Liver (tissue), 9 donors: ENCODE data around the gene CLEC16A. TPM values are rescaled to one million over a fixed set of nuclear protein-coding genes. Genes with fewer than 3 reads are reported as not detected.

ENCODE experiments used
- DNase-seq: peaks from one replicate; pipeline ENCODE4 v3.0.0-alpha.2; 2017; ENCODE audit warnings: low spot score
- H3K27ac ChIP-seq, 2 donors: one replicate each; pipeline ENCODE4 v1.7.0; 2013; ENCODE audit warnings: inconsistent platforms in 2 of 2, low read length in 2 of 2, control low read depth in 1 of 2, low read depth in 1 of 2, mild to moderate bottlenecking in 1 of 2
- H3K27me3 ChIP-seq, 4 donors: one replicate each; pipeline versions ENCODE4 v1.6.1 to v1.7.0; 2013; ENCODE audit warnings: low read length in 3 of 4, inconsistent platforms in 1 of 4, mild to moderate bottlenecking in 1 of 4, moderate library complexity in 1 of 4; ENCODE audit not compliant: control insufficient read depth in 4 of 4, insufficient read depth in 4 of 4
- H3K36me3 ChIP-seq, 4 donors: one replicate each; pipeline versions ENCODE4 v1.6.1 to v1.7.0; 2013; ENCODE audit warnings: low read length in 3 of 4, mild to moderate bottlenecking in 3 of 4, low read depth in 1 of 4, moderate library complexity in 1 of 4; ENCODE audit not compliant: control insufficient read depth in 4 of 4, insufficient read depth in 3 of 4
- H3K4me1 ChIP-seq, 4 donors: one replicate each; pipeline versions ENCODE4 v1.6.1 to v1.7.0; 2013; ENCODE audit warnings: low read length in 3 of 4, mild to moderate bottlenecking in 3 of 4, moderate library complexity in 1 of 4; ENCODE audit not compliant: control insufficient read depth in 4 of 4, insufficient read depth in 4 of 4
- H3K4me3 ChIP-seq, 3 donors: one replicate each; pipeline versions ENCODE4 v1.6.1 to v1.7.0; 2013; ENCODE audit warnings: low read length in 3 of 3, control low read depth in 1 of 3, low read depth in 1 of 3, mild to moderate bottlenecking in 1 of 3
- H3K9ac ChIP-seq, 2 donors: one replicate each; pipeline ENCODE4 v1.7.0; 2013; ENCODE audit warnings: low read length in 2 of 2, mild to moderate bottlenecking in 2 of 2, moderate library complexity in 2 of 2, control low read depth in 1 of 2, low read depth in 1 of 2
- H3K9me3 ChIP-seq, 4 donors: one replicate each; pipeline versions ENCODE4 v1.6.1 to v1.7.0; 2013; ENCODE audit warnings: low read length in 3 of 4; ENCODE audit not compliant: control insufficient read depth in 4 of 4
- ATF3 ChIP-seq: IDR thresholded peaks from 2 replicates; pipeline ENCODE4 v1.6.1; 2016; ENCODE audit warnings: antibody characterized with exemption
- CTCF ChIP-seq: fragments of 150-350 bp; IDR thresholded peaks from 2 replicates; pipeline ENCODE4 v1.5.1; 2017; ENCODE audit warnings: improper control_type of control experiment, low read depth, low read length; ENCODE audit not compliant: missing input control
- EGR1 ChIP-seq, 2 donors: IDR thresholded peaks; 2 replicates each; pipeline ENCODE4 v1.6.1; 2016 to 2018; ENCODE audit warnings: antibody characterized with exemption in 2 of 2, low read depth in 2 of 2
- FOXA1 ChIP-seq: IDR thresholded peaks from 2 replicates; pipeline ENCODE4 v1.6.1; 2016; ENCODE audit warnings: antibody characterized with exemption
- FOXA2 ChIP-seq: IDR thresholded peaks from 2 replicates; pipeline ENCODE4 v1.6.1; 2016; ENCODE audit warnings: antibody characterized with exemption
- GABPA ChIP-seq, 2 donors: IDR thresholded peaks in 1 of 2; conservative IDR thresholded peaks in 1 of 2; 2 replicates each; pipeline ENCODE4 v1.6.1; 2016; ENCODE audit warnings: antibody characterized with exemption in 2 of 2, mild to moderate bottlenecking in 1 of 2, moderate library complexity in 1 of 2
- HNF4A ChIP-seq, 2 donors: conservative IDR thresholded peaks; 2 replicates each; pipeline ENCODE4 v1.6.1; 2016; ENCODE audit warnings: antibody characterized with exemption in 2 of 2, mild to moderate bottlenecking in 2 of 2
- HNF4G ChIP-seq: IDR thresholded peaks from 2 replicates; pipeline ENCODE4 v1.6.1; 2016; ENCODE audit warnings: antibody characterized with exemption
- JUND ChIP-seq, 2 donors: IDR thresholded peaks; 2 replicates each; pipeline ENCODE4 v1.6.1; 2016; ENCODE audit warnings: antibody characterized with exemption in 2 of 2
- MAX ChIP-seq: IDR thresholded peaks from 2 replicates; pipeline ENCODE4 v1.6.1; 2016; ENCODE audit warnings: antibody characterized with exemption
- NR2F2 ChIP-seq: IDR thresholded peaks from 2 replicates; pipeline ENCODE4 v1.6.1; 2016; ENCODE audit warnings: antibody characterized with exemption
- RAD21 ChIP-seq, 2 donors: IDR thresholded peaks; 2 replicates each; pipeline ENCODE4 v1.6.1; 2016; ENCODE audit warnings: antibody characterized with exemption in 2 of 2, mild to moderate bottlenecking in 2 of 2
- REST ChIP-seq: IDR thresholded peaks from 2 replicates; pipeline ENCODE4 v1.6.1; 2016; ENCODE audit warnings: antibody characterized with exemption, mild to moderate bottlenecking
- RXRA ChIP-seq, 2 donors: IDR thresholded peaks; 2 replicates each; pipeline ENCODE4 v1.6.1; 2017 to 2018; ENCODE audit warnings: antibody characterized with exemption in 2 of 2, mild to moderate bottlenecking in 1 of 2
- YY1 ChIP-seq: IDR thresholded peaks from 2 replicates; pipeline ENCODE4 v1.6.1; 2016; ENCODE audit warnings: antibody characterized with exemption, mild to moderate bottlenecking
- ZBTB33 ChIP-seq: IDR thresholded peaks from 2 replicates; pipeline ENCODE4 v1.6.1; 2016; ENCODE audit warnings: antibody characterized with exemption
- WGBS: extraction: QIAGEN DNeasy Blood & Tissue Kit; methylation state at CpG from one replicate; pipeline ENCODE4 v1.1.7; 2013; 5-methylcytosine and 5-hydroxymethylcytosine counted together
- polyA plus RNA-seq, 2 donors: library from polyadenylated mRNA; stranded (reverse) in 1 of 2; unstranded in 1 of 2; fragments of 200-250 nt in 1 of 2; fragments of >200 nt in 1 of 2; fragmentation: Nextera tagmentation in 1 of 2; extraction: Ambion mirVana in 1 of 2; gene quantifications; one replicate each; pipeline versions ENCODE4 v1.2.1 to v1.2.3, GENCODE V29; 2013 to 2015
- total RNA-seq, 2 donors: library from RNA; depleted of rRNA; stranded (reverse); fragments of >200 nt; gene quantifications; one replicate each; pipeline ENCODE4 v1.2.3, GENCODE V29; 2014
- donor health status: healthy.
- donor health status: healthy.
- donor health status: healthy.
- donor health status: healthy.
- donor health status: healthy.

Gene CLEC16A
- total and polyA plus RNA-seq, 4 donors, result 9.7 to 23.0 (median 17.4) TPM

GRCh38 chr16:11006656-11007055, 62.3 kb downstream of the CLEC16A start:
- Histone ChIP-seq H3K9me3 (no peaks in the 10 kb centered on the region), H3K4me3 (no peak overlapping the region), H3K27me3 (no peaks in the 10 kb centered on the region), H3K4me1 (peaks cover 0 to 4% (median 0%) of the 10 kb centered on the region in 4 donors), H3K9ac (no peak overlapping the region), H3K27ac (no peak overlapping the region), H3K36me3 (peaks cover 6 to 22% (median 13%) of the 10 kb centered on the region in 4 donors)
- no peak for DNase-seq
- TF ChIP-seq RAD21 (IDR thresholded peaks at IDR 0.05) (no peak), FOXA2 (no peak), FOXA1 (no peak), ATF3 (no peak), HNF4A (conservative IDR thresholded peaks at IDR 0.05) (no peak), JUND (IDR thresholded peaks at IDR 0.05) (no peak), EGR1 (IDR thresholded peaks at IDR 0.05; ENCODE audit: low read depth in 2 of 2) (no peak), ZBTB33 (no peak), MAX (no peak), GABPA (IDR thresholded peaks at IDR 0.05 in 1 of 2, conservative IDR thresholded peaks at IDR 0.05 in 1 of 2) (no peak), YY1 (no peak), CTCF (no peak), REST (no peak), HNF4G (no peak), RXRA (IDR thresholded peaks at IDR 0.05) (no peak)
- WGBS, result 88% methylated on average over 2 of the region's 2 CpGs

- 95% methylated on average over 7 of the region's 7 CpGs for WGBS
- H3K9me3 ChIP-seq, result no peaks in the 10 kb centered on the region
- no peak overlapping the region for H3K27ac ChIP-seq
- H3K36me3 ChIP-seq, result peaks cover 4 to 18% (median 12%) of the 10 kb centered on the region in 4 donors
- no peak overlapping the region for H3K9ac ChIP-seq
- H3K27me3 ChIP-seq, result no peaks in the 10 kb centered on the region
- H3K4me1 ChIP-seq, result no peaks in the 10 kb centered on the region
- H3K4me3 ChIP-seq, result no peak overlapping the region
- DNase-seq, result no peak
- TF ChIP-seq JUND (IDR thresholded peaks at IDR 0.05), result no peak
- no peak for TF ChIP-seq RXRA (IDR thresholded peaks at IDR 0.05)
- no peak for TF ChIP-seq ZBTB33
- no peak for TF ChIP-seq MAX
- TF ChIP-seq REST, result no peak
- no peak for TF ChIP-seq HNF4G
- no peak for TF ChIP-seq FOXA2
- TF ChIP-seq NR2F2, result no peak
Observed at GRCh38 chr16:11007714-11008280, 63.4 kb downstream of the CLEC16A start.
